Stimulated activated CD8-positive, alpha-beta memory T cell treated with anti-CD3 and anti-CD28 coated beads, Interleukin-4, amount 100 ng/mL, for 48 hours (primary cell): ENCODE results near the gene DBNDD1.
"Not testable (repeated sequence)": the region's sequence is repeated elsewhere in the genome, so short reads cannot be mapped to it uniquely, and the experiment has no call there.

Experiments used
- DNase-seq: peaks from one replicate; pipeline ENCODE4 v3.0.0-alpha.2; 2020

DBNDD1 gene

GRCh38 chr16:89986600-89986999, 32.7 kb downstream of the DBNDD1 start:
- DNase-seq: no peak

- DNase-seq: no peak
Observed at GRCh38 chr16:89985219-89985618, 34.0 kb downstream of the DBNDD1 start.

- DNase-seq: no peak
Observed at GRCh38 chr16:89984216-89984615, 35.0 kb downstream of the DBNDD1 start.

GRCh38 chr16:89983536-89983935, 35.7 kb downstream of the DBNDD1 start:
- DNase-seq: peak; percentile 49

GRCh38 chr16:89982318-89982717, 36.9 kb downstream of the DBNDD1 start:
- DNase-seq: no peak

- DNase-seq: peak; percentile 43
Observed at GRCh38 chr16:89981414-89981813, 37.8 kb downstream of the DBNDD1 start.

- DNase-seq: no peak
Observed at GRCh38 chr16:89974870-89975269, 44.4 kb downstream of the DBNDD1 start.

GRCh38 chr16:89973654-89974335, 45.5 kb downstream of the DBNDD1 start:
- no peak for DNase-seq

- DNase-seq: no peak
Observed at GRCh38 chr16:89973235-89973634, 46.0 kb downstream of the DBNDD1 start.

GRCh38 chr16:89972244-89973234, 46.7 kb downstream of the DBNDD1 start:
- peak; percentile 92 for DNase-seq

GRCh38 chr16:89971495-89972243, 47.6 kb downstream of the DBNDD1 start:
- no peak for DNase-seq

- DNase-seq: no peak
Observed at GRCh38 chr16:89969741-89970410, 49.4 kb downstream of the DBNDD1 start.

- not testable (repeated sequence) for DNase-seq
Observed at GRCh38 chr16:89968074-89968473, 51.2 kb downstream of the DBNDD1 start.

- not testable (repeated sequence) for DNase-seq
Observed at GRCh38 chr16:89967436-89967835, 51.8 kb downstream of the DBNDD1 start.

GRCh38 chr16:89966756-89967155, 52.5 kb downstream of the DBNDD1 start:
- DNase-seq: no peak

GRCh38 chr16:89965447-89966225, 53.6 kb downstream of the DBNDD1 start:
- DNase-seq: no peak

- DNase-seq: no peak
Observed at GRCh38 chr16:89964201-89964600, 55.1 kb downstream of the DBNDD1 start.

GRCh38 chr16:89962754-89963498, 56.3 kb downstream of the DBNDD1 start:
- DNase-seq: no peak

- DNase-seq: no peak
Observed at GRCh38 chr16:89961920-89962319, 57.3 kb downstream of the DBNDD1 start.

GRCh38 chr16:89960966-89961365, 58.3 kb downstream of the DBNDD1 start:
- DNase-seq: no peak

GRCh38 chr16:89958596-89958995, 60.7 kb downstream of the DBNDD1 start:
- no peak for DNase-seq
